GOT3 (cell line): Measurements from ENCODE around the gene RANBP17.
"Not testable (repeated sequence)": the region's sequence is repeated elsewhere in the genome, so short reads cannot be mapped to it uniquely, and the experiment has no call there.

Experiments
- DNase-seq: peaks from one replicate; lab custom pipeline; 2025; ENCODE audit warnings: mixed read lengths; lab: John Stamatoyannopoulos, UW

RANBP17 gene

DNA sequence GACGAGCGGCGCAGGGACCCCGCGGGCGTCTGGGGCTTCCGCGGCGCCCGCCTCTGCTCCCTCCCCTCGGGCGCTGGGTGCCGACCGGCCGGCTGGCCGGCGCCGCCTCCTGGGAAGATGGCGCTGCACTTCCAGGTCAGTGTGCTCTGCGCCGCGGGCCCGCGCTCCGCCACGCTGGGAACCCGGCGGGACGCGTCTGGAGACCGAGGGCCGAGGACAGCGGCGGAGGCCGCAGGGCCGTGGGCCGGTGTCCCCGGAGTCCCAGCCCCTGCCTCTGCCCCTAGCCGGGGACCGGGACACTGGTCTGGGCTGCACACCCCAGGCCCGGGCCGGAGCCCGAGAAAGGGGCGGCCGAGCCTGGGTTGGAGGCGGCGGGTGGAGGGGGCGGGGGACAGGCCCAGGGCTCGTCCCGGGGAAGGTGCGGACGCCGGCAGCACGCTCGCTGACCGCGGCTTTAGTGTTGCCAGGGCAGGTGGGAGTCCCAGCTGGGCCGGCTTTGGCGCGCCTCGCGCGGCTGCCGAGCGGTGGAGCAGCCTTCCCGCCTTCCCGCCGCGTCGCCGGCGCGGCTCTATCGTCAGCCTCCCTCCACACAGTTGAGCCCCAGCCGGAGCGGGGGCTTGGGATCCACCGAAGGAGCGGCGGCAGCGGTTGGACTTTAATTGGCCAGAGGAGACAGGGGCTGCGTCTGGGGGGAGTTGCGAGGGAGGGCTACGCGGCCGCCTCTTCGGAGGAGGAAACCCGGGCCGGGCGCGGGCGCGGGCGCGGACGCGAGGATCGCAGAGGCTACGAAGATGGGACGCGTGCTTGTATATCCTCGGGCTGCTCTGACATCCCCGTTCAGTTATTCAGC lies at the start of gene RANBP17:
RANBP17 (plus strand) TSS at position 102 of the 850 bp plus-strand sequence.
- DNase-seq, result no peak

DNA sequence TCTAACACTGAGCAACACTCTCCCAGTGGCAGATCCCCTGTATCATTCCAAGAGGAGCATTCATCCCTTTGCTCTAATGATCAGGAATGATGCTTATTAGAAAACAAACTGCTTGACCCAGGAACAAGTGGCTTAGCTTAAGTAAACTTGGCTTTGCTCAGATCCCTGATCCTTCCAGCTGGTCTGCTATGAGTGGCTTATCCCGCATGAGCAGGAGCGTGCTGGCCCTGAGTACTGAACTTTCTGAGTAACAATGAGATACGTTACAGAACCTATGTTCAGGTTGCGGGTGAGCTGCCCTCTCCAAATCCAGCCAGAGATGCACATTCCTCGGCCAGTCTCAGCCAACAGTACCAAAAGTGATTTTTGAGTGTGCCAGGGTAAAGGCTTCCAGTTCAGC lies 48.6 kb upstream of the RANBP17 start:
- no peak for DNase-seq

DNA sequence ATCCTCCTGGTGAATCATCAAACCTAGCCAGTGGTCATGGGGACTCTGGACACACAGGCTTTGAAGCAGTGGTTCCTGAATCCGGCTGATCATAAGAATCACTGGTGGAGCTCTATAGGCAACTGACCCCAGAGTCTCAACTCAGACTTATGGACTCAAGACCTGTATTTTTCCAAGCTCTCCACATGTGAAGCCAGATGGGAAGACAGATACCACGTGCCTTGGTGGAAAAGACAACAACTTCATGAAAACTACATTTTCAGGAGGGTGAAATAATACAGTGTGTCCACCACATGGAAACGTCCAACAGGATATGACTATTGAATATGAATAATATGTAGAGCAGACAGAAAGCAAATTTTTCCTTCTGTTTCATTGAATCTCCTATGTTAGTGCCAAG lies 44.6 kb upstream of the RANBP17 start:
- DNase-seq, result no peak

DNA sequence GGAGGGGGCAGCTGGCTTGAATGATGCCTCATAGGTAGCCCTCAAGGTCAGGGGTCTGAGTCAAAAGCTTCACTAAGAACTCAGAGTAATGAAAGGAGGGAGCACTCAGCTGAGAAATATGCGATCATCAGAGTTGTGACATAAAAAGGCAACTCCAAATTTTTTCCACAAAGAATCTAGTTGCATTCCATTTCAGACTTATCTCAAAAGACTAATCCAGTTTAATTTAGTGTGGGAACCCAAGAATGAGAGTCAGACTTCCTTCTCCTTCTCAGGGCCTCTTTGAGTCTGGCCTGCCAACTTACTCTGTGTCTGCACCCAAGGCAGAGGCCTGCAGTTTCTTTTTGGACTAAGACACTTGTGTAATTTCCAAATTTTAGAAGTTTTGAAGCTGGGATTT lies 43.6 kb upstream of the RANBP17 start:
- DNase-seq, result no peak

DNA sequence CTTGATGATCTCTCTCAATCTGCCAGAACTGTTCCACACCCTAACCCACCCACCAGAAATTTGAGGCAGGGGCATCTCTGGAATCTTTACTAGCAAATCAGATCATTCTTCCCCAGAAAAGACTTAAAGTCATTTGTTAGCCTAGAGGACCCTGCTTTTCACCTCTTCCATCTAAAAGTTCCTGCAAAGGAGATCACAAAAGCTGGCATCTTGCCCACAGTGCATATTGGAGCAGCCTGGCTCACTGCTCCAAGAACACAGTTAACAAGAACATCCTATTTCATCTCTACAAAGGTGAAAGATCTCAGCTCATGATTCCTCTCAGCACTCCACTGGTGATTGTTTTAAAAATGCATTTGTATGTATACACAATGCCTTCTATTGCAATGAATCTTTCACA lies 42.0 kb upstream of the RANBP17 start:
- no peak for DNase-seq

DNA sequence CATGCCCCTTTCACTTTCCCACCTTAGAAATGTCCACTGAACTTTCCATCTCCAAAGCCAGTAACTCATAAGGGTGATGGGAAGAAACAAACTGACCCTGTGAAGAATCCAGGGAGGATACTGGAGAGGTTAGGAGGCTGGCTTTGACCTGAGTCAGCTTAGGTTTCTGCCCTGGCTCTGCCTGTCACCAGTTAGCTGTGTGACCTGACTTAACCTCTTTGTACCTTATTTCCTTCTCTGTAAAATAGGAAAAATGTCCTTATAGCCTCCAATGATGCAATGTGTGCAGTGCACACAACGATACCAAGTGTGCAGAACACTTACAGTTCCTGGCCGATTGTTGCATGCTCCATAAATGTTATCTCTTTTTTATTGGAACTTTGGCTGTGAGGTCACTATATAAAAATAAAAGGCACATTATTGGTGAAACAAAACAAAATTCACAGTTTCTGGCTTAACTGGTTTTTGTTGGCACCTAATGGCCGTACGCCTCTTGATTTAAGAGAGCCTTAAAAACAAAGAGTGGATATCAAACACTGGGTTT lies 40.5 kb upstream of the RANBP17 start:
- no peak for DNase-seq

DNA sequence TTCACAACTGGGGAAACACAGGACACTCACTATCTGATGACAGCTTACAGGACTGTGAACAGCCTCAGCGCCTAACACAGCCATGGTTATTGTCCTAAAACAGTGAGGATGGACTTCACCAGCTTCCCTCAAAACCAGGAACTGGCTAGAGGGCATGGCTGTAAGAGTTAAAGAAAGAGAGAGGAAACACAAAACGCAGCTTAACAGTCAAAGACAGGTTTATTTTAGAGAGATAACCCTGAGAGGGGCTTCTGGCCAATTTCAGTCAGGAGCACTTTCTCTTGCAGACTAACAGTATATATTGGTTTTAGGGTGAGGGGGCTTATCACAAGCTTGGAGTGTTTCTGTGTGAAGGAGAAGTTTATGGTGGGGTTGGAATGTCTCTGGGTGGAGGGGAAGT lies 35.7 kb upstream of the RANBP17 start:
- no peak for DNase-seq

DNA sequence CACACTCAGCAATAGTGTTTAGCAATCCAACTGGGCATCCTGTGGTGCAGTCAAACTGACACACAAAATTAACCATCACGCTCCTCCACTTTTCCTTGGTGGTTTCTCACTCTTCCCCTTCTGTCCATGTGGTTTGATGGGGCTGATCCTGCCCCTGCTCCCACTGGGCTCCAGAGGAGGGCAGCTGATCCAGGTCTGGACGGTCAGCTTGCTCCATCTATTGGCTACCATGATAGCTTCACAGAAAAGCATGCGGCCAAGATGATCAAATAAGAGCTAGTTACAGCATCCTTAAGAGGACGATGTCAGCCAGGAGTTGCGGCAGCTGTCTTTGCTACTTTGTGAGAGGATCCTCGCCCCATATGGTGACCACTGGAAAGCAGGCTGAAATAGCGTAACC lies 29.6 kb upstream of the RANBP17 start:
- no peak for DNase-seq

DNA sequence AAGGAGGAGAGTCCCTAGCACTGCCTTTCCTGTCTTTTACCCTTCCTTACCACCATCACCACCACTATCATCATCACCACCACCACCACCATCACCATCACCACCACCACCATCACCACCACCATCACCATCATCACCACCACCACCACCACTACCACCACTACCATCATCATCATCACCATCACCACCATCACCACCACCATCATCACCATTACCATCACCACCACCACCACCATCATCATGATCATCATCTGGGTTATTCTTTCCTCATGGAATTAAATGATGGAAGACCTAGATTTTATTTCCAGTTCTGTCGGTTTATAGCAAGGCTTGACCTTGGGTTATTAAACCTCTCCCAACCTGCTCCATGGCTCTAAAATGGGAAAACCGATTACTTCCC lies 27.8 kb upstream of the RANBP17 start:
- not testable (repeated sequence) for DNase-seq

DNA sequence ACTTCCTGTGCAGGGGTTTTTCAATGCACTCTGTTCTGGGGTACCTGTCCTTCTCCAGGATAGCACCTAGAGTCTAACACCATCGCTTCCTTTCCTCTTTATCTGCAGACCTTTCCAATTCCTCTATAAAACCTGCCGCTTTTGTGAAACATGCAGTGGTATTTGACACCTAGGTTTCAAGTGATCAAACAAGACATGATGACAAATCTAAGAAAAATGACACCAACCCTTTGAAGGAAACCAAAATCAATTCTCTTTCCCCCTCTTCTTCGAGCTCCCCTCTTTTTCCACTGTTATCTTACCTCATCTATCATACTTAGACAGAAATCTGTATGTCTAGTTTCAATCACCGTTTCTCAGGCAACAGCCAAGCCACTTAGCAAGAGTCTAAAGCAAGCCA lies 25.6 kb upstream of the RANBP17 start:
- DNase-seq, result no peak

DNA sequence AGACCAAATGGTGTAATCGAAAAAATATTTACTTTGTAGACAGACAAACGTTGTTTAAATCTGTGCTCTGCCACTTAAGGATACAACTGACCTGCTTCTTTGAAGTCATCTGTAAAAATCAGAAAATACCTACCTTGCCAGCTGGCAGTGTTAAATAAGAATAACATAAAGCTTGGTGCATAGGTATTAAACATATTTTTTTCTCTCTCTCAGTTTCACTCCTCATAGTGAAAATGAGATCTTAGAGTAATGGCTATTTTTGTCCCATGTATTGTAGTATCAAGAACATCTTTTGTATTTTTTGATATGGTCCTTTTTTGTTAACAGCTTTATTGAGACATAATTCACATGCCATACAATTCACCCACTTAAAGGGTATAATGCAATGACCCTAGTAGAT lies 17.9 kb upstream of the RANBP17 start:
- DNase-seq, result no peak

DNA sequence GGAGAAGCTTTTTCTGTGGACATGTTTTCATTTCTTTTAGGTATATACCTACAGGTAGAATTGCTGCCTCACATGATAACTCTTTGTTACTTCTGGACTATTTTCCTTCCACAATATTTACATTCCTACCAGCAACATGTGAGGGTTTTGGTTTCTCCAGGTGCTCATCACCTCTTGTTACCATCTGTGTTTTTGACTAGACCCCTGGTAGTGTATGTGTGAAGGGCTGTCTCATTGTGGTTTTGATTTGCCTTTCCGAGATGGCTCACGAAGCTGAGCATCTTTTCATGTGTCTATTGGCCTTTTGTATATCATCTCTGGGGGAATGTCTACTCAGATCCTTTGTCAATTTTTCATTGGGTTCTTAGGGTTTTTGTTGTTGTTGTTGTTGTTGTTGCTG lies 17.2 kb upstream of the RANBP17 start:
- no peak for DNase-seq

DNA sequence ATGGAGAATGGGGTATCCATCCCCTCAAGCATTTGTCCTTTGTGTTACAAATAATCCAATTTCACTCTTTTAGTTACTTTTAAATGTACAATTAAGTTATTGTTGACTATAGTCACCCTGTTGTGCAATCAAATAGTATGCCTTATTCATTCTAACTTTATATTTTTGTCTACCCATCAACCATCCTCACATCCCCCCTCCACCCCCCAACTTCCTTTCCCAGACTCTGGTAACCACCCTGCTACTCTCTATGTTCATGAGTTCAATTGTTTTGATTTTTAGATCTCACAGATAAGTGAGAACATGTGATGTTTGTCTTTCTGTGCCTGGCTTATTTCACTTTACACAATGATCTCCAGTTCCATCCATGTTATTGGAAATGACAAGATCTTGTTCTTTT lies 15.4 kb upstream of the RANBP17 start:
- no peak for DNase-seq

DNA sequence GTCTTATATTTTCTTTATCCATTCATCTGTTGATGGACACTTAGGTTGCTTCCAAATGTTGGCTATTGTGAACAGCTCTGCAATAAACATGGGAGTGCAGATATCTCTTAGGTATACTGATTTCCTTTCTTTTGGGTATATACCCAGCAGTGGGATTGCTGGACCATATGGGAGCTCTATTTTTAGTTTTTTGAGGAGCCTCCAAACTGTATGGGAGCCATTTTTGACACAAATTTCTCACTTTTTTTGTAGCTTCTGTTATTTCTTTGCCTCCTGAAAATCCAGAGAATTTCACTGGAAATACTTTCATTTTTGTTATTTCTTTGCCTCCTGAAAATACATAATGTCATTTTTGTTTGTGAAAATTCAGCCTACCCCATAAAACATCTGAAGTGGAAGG lies 15.0 kb upstream of the RANBP17 start:
- DNase-seq, result no peak

DNA sequence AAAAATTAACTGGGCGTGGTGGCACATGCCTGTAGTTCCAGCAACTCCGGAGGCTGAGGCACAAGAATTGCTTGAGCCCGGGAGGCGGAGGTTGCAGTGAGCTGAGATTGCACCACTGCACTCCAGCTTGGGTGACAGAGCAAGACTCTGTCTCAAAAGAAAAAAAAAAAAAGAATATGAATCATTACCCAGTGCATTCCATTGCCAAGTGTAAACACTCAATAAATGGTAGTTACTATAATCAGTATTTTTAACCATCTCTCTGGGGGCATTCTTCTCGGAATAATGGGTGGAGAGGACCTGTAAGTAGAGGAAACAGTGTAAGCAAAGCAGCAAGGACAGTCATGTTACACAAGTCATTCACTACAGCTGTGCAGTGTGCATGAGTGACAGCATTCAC lies 13.8 kb upstream of the RANBP17 start:
- DNase-seq, result no peak

DNA sequence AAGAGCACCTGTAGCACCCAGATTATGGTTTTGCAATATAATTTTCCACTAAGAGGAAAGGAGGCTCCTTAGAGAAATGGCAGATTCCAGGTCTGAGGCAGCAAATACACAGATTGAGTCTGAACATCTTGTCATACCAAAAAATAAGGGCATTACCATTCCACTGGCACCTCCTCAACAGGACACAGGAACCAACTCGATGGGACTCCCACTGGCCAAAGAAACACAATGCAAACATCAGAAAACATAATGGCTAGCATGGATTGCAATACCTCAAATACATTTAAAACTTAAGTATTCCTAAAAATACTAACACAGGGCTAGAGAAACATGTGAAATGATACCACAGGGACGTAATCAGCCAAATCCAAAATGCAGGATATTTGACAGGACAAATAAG lies 12.4 kb upstream of the RANBP17 start:
- no peak for DNase-seq

DNA sequence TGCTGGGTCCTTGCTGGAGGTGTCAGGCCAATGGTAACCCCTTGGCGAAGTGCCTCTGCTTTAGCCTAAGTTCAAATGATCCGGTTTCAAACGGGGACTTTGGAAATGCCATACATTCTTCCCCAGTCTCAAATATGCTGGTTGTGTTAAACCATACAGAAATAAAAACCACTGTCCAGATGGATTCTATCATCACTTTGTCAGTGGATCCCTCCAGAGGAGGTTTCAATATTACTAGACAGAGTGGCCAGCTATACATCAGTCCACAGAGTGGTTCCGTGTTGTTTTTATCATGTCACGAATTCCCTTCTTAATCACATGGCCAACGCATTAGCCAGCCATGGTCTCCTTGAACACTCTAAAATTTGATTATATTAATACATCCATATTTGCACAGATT lies 7.3 kb upstream of the RANBP17 start:
- DNase-seq, result no peak

DNA sequence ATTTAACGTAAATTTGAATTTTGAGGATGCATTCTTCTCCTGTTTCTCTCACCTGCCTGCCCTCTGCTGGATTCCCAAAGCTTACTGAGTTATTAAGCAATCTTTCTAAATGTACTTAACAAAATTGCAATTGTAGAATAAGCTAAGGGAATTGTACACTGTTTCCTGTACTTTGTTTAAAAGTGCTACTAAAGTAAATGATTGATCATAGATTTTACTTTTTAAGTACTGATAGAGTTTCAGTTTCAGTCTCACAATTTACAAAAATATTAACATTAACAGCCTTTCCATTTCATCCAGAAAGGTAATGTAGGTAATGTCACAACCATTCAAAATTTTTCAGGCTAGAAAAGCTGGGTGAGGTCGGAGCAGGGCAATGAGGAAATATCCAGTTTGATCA lies 4.8 kb upstream of the RANBP17 start:
- DNase-seq, result no peak

DNA sequence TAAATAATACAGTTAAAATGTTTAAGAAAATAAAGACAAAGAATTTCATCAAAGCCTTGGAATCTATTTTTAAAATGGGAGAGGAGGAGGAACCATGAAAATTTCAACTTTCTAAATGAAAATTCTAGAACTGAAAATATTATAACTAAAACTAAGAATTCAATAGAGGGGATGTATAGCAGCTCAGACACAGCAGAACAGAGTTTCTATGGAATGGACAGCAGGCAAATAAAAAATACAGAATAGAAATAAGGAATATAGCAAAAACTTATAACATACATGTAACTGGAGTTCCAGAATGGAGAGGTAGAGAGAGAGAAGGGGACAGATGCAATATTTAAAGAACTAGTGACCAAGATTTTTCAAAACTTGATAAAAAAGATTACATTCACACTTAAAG lies 1.4 kb upstream of the RANBP17 start:
- DNase-seq, result no peak

DNA sequence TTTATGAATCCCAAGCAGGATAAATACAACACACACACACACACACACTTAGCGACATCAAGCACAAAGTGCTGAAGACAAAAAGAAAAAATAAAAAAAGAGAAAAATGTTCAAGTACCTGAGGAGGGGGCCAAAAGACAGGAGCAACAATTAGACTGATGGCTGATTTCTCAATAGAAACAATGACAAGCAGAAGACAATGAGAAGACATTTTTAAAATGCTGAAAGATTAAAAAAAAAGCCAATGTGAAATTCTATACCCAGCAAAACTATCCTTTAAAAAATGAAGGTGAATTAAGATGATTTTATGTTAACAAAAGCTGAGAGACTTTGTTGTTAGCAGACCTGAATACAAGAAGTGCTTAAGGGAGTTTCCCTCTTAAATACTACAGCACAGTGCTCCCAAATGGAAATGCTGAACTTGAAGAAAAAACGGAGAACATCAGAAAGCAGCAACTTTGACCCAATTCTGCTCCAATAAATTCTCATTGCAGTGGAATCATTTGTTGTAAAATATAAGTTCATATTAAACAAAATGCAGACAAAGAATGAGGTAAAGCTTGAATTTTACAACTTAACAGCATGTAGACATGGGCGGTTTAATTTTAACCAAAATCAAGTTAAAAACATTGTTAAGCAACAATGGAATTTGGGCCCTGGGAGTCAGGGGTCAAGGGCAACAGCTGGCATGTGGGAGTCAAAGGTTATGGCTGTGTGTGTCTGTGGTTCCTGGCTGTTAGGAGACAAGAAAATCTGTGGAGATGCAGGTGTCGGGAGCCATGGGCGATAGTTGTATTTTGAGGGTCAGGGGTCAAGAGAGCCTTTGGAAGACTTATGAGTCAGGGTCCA lies 776 bp upstream of the RANBP17 start:
- DNase-seq, result no peak

DNA sequence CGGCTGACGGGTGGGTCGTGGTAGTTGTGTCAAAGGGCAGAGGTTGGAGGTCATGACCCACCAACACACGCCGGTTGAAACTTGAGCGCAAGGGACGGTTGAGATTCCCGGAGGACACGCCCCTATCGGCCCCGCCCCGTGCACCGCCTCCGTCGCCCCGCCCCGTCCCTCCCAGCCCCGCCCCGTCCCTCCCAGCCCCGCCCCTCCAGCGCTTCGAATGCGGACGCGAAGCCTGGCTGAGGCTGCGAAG lies 226 bp upstream of the RANBP17 start:
- DNase-seq, result no peak

DNA sequence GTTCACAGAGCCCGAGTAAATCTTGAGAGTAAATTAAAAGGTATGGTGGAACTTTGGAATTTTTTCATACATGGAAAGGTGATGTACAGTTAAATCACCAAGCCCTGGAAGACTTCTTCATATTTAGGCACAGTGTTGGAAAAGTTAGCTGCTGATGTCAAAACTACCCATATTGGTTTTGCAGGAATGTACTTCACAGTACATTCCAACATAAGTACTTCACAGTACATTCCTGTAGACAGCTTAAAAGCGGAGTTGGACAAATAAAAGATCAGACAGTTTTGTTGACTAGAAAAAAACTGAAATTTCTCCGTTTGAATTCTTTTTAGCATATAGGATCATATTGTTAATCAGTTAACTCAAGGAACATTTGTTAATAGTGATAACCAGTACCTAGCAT lies 1.8 kb downstream of the RANBP17 start:
- no peak for DNase-seq

DNA sequence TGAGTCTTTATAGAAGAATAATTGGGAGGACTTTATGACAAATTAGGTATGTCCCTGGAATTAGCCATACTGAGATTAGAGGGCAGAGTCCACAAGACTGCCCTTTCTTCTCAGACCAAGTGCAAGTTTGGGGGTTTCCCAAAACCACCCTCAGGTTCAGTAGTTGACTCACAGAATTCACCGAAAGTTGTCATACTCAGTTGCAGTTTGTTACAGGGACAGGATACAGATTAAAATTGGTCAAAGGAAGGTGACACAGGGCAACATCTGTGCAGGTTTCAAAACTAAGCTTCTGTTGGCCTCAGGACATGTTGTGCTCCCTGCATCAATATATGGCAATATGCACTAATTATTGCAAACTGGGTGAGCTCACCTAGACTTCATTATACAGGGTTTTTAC lies 3.8 kb downstream of the RANBP17 start:
- DNase-seq, result no peak
